MCF 10A (cell line): ENCODE results near the gene INTS11. TPM values are rescaled to one million over a fixed set of nuclear protein-coding genes. Genes with fewer than 3 reads are reported as not detected.

Experiments used
- BruUV-seq: library from RNA; stranded (reverse); fragments of 400-500 nt; replicated peaks from 2 replicates; lab custom pipeline; 2021; lab: Mats Ljungman, UMichigan
- CTCF ChIA-PET: fragments of 300-600 bp; sonication (Branson Sonifier 250); formaldehyde crosslinking; extraction: SDS; loops from one replicate; lab custom pipeline; 2021; ENCODE audit warnings: antibody characterized with exemption, inconsistent platforms; lab: Yijun Ruan, JAX
- POLR2A ChIA-PET: fragments of 300-600, 350-650 bp; sonication (Branson Sonifier 250); formaldehyde crosslinking; extraction: SDS; loops from one replicate; lab custom pipeline; 2020; ENCODE audit warnings: antibody characterized with exemption, inconsistent platforms; lab: Yijun Ruan, JAX
- DNase-seq: peaks from one replicate; pipeline ENCODE4 v3.0.0-alpha.2; 2018; ENCODE audit not compliant: unreplicated experiment
- H3K27ac Mint-ChIP-seq: one replicate; pipeline ENCODE4 v1.8.0; 2022; ENCODE audit warnings: mild to moderate bottlenecking, low read depth, mixed read lengths; ENCODE audit not compliant: unreplicated experiment
- H3K27me3 Mint-ChIP-seq: one replicate; pipeline ENCODE4 v1.8.0; 2022; ENCODE audit warnings: mixed read lengths; ENCODE audit not compliant: insufficient read depth, unreplicated experiment
- H3K36me3 Mint-ChIP-seq: one replicate; pipeline ENCODE4 v1.8.0; 2022; ENCODE audit warnings: mild to moderate bottlenecking, moderate library complexity, mixed read lengths; ENCODE audit not compliant: insufficient read depth, unreplicated experiment
- H3K4me1 Mint-ChIP-seq: one replicate; pipeline ENCODE4 v1.8.0; 2022; ENCODE audit warnings: mixed read lengths; ENCODE audit not compliant: insufficient read depth, unreplicated experiment
- H3K4me3 Mint-ChIP-seq: one replicate; pipeline ENCODE4 v1.8.0; 2022; ENCODE audit warnings: mild to moderate bottlenecking, moderate library complexity, mixed read lengths; ENCODE audit not compliant: unreplicated experiment
- H3K9me3 Mint-ChIP-seq: one replicate; pipeline ENCODE4 v1.8.0; 2022; ENCODE audit warnings: mixed read lengths; ENCODE audit not compliant: unreplicated experiment
- intact Hi-C: fragments of 100-400 bp; cut with micrococcal nuclease; formaldehyde crosslinking; loops from 2 replicates; pipeline ENCODE4 v1.14.1; 2022
- total RNA-seq: library from RNA; stranded (reverse); gene quantifications from 2 replicates; pipeline ENCODE4 v1.2.3, GENCODE V29; 2022
- TF ChIP-seq, protein P1 (sequence below): fragments of 200-600 bp; IDR thresholded peaks from one replicate; pipeline ENCODE4 v1.8.0; 2022; ENCODE audit warnings: antibody characterized with exemption, mild to moderate bottlenecking; ENCODE audit not compliant: unreplicated experiment

INTS11 gene
- total RNA-seq, 1 experiment from 2014 or later: 122 TPM

DNA sequence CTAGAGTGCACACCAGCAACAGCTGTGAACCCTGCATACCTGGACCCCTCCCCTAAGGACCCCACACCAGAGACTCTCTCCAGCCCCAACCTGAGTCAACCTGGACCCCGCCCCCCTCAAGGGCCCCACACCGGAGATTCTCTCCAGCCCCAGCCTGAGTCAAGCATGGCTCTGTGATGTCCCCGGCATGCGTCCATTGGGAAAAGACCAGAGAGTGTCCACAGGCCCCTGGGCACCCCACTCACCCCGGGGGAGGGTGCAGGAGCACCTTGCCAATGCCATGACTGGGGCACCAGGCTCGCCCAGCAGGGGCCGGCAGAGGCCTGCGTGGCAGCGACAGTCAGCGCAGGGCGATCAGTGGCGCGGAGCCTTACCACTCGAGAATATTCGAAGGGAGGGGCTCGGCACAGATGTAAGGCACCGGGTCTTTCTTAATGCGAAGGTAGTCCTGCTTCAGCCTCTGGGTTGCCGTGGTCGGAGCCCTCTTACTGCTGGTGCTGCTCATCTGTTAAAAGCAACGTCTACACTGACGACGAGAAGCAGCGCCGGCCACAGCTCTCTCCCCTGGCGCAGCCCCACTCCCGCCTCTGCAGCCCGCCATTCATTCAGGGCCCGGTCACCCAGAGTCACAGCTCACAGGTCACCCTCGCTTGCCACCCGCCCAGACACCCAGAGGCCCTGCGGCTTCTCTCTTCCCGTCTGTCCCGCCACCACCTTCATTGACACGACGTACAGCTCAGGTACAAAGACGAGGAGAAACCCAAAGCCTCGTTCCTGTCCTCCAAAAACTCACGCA lies 56.8 kb downstream of the INTS11 start:
- peaks cover 32% of the 10 kb centered on the region for H3K4me1 Mint-ChIP-seq
- no peak for DNase-seq
- ChIA-PET POLR2A (interaction anchor here (0.6 kb wide), 1 partner anchor 22 kb away, joined by 4 read pairs; no protein-coding TSS in a partner anchor), CTCF (no interaction called here)
- no peaks in the 10 kb centered on the region for H3K9me3 Mint-ChIP-seq
- TF ChIP-seq, protein P1, sequence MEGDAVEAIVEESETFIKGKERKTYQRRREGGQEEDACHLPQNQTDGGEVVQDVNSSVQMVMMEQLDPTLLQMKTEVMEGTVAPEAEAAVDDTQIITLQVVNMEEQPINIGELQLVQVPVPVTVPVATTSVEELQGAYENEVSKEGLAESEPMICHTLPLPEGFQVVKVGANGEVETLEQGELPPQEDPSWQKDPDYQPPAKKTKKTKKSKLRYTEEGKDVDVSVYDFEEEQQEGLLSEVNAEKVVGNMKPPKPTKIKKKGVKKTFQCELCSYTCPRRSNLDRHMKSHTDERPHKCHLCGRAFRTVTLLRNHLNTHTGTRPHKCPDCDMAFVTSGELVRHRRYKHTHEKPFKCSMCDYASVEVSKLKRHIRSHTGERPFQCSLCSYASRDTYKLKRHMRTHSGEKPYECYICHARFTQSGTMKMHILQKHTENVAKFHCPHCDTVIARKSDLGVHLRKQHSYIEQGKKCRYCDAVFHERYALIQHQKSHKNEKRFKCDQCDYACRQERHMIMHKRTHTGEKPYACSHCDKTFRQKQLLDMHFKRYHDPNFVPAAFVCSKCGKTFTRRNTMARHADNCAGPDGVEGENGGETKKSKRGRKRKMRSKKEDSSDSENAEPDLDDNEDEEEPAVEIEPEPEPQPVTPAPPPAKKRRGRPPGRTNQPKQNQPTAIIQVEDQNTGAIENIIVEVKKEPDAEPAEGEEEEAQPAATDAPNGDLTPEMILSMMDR: no peak
- H3K27me3 Mint-ChIP-seq: no peaks in the 10 kb centered on the region
- H3K4me3 Mint-ChIP-seq: no peak overlapping the region
- intact Hi-C loops: no loop called here
- H3K36me3 Mint-ChIP-seq: peaks cover 62% of the 10 kb centered on the region
- BruUV-seq: no TSS peak
- H3K27ac Mint-ChIP-seq: no peak overlapping the region

DNA sequence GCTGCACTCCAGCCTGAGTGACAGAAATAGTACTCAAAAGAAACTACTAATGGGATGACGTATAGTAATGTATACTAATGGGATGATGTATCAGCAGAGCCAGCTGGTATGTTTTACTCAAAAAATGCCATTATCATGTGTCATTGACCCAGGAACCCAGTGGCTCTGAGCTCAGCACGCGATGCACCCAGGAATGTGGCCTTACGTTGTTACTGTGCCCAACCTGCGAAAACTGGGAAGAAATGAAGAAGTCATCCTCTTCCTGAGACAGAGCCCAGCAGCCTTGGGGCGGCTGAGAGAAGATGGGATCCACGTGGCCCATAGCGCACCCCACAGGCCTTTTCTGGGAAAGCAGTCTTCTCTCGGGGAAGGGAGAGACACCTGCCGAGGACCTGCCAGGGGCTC lies 59.6 kb downstream of the INTS11 start:
- peaks cover 65% of the 10 kb centered on the region for H3K36me3 Mint-ChIP-seq
- no peaks in the 10 kb centered on the region for H3K9me3 Mint-ChIP-seq
- intact Hi-C loops: no loop called here
- H3K27me3 Mint-ChIP-seq: no peaks in the 10 kb centered on the region
- DNase-seq: peak; percentile 78
- ChIA-PET POLR2A (interaction anchor here (2.1 kb wide), 1 partner anchor 9 kb away, joined by 7 read pairs; the partner anchor contains the start of gene UBE2J2), CTCF (interaction anchor here (0.6 to 1.3 kb wide), 3 partner anchors 167 to 284 kb away, joined by 3 read pairs; no protein-coding TSS in a partner anchor)
- H3K4me1 Mint-ChIP-seq: peaks cover 19% of the 10 kb centered on the region
- BruUV-seq: no TSS peak
- TF ChIP-seq, protein P1: peak; percentile 46
- H3K27ac Mint-ChIP-seq: peak overlapping the region; percentile 51
- H3K4me3 Mint-ChIP-seq: no peak overlapping the region

DNA sequence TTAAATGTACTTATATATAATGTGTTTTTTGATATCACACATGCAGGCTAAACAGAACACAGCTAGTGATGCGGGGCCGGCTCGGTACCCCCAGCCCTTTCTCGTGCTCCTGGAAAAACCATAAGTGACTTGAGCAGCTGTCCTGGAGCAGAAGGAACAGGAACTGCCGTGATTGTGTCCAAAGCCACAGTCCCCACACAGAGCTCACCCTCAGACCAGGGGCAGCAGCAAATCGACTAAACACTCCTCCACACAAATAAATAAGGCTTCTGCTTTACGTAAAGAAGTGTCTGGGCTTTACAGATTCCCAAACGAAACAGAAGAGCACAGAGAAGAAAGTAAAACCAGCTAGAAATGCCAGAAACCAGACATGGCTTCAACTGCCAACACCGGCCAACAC lies 60.4 kb downstream of the INTS11 start:
- ChIA-PET POLR2A (interaction anchor here (0.6 to 2.1 kb wide), 2 partner anchors 9 to 11 kb away, joined by 3 to 7 read pairs; partner anchors contain the start of gene UBE2J2), CTCF (interaction anchor here (0.8 to 1.6 kb wide), 3 partner anchors 27 to 279 kb away, joined by 3 to 7 read pairs (median 3); no protein-coding TSS in a partner anchor)
- Mint-ChIP-seq H3K4me1 (peaks cover 25% of the 10 kb centered on the region), H3K27ac (no peak overlapping the region), H3K9me3 (no peaks in the 10 kb centered on the region), H3K4me3 (no peak overlapping the region), H3K27me3 (no peaks in the 10 kb centered on the region), H3K36me3 (peaks cover 68% of the 10 kb centered on the region)
- intact Hi-C loops: no loop called here
- no peak for DNase-seq
- TF ChIP-seq, protein P1: no peak
- BruUV-seq: no TSS peak

DNA sequence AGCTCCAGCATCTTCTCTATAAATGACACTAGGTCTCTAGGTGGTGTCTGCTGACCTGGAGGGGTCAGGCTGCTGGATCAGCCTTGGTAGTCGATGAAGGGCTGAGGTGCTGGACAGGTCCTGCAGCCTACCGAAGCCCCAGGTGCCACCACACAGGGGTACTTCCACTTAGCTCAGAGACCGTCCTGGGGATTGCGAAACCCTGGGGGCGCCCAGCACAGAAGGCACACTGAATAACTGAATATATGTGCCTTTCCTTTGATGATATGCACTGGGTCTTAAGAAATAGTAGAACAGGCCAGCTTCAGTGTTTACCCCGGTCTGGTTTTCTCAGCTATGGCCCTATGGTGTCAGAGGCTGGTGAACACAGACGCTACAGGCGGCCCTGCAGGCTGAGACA lies 61.7 kb downstream of the INTS11 start:
- POLR2A ChIA-PET: interaction anchor here (0.7 kb wide), 1 partner anchor 112 kb away, joined by 3 read pairs; the partner anchor contains the start of gene AURKAIP1
- no peaks in the 10 kb centered on the region for H3K9me3 Mint-ChIP-seq
- intact Hi-C loops: no loop called here
- no peak overlapping the region for H3K4me3 Mint-ChIP-seq
- no TSS peak for BruUV-seq
- TF ChIP-seq, protein P1: no peak
- no peak overlapping the region for H3K27ac Mint-ChIP-seq
- H3K27me3 Mint-ChIP-seq: no peaks in the 10 kb centered on the region
- CTCF ChIA-PET: interaction anchor here (0.6 to 1.6 kb wide), 3 partner anchors 28 to 33 kb away, joined by 3 to 7 read pairs (median 3); no protein-coding TSS in a partner anchor
- H3K36me3 Mint-ChIP-seq: peaks cover 68% of the 10 kb centered on the region
- no peak for DNase-seq
- peaks cover 32% of the 10 kb centered on the region for H3K4me1 Mint-ChIP-seq
